ENCODE results near the gene KIAA0319L. TPM values are rescaled to one million over a fixed set of nuclear protein-coding genes. Genes with fewer than 3 reads are reported as not detected.

Gene KIAA0319L
- total RNA-seq, 1 donor from 2014 or later, result 60.5 TPM

- no peak for DNase-seq (ENCODE audit: low read depth)
- H3K4me3 ChIP-seq (ENCODE audit: low read depth, low read length), result no peak overlapping the region
- no peak for TF ChIP-seq CTCF (IDR thresholded peaks at IDR 0.05; ENCODE audit: insufficient read depth, low read length, poor library complexity, severe bottlenecking)
- no peaks in the 10 kb centered on the region for H3K27me3 ChIP-seq (ENCODE audit: control insufficient read depth, insufficient read depth, low read length)
- no peaks in the 10 kb centered on the region for H3K36me3 ChIP-seq (ENCODE audit: control insufficient read depth, insufficient read depth, low read length)
Measured at GRCh38 chr1:35442734-35443133, 114.5 kb downstream of the KIAA0319L start.

GRCh38 chr1:35441926-35442579 lies 115.2 kb downstream of the KIAA0319L start:
- Histone ChIP-seq H3K4me3 (ENCODE audit: low read depth, low read length) (no peak overlapping the region), H3K27me3 (ENCODE audit: control insufficient read depth, insufficient read depth, low read length) (no peaks in the 10 kb centered on the region), H3K36me3 (ENCODE audit: control insufficient read depth, insufficient read depth, low read length) (peaks cover 1% of the 10 kb centered on the region)
- TF ChIP-seq CTCF (IDR thresholded peaks at IDR 0.05; ENCODE audit: insufficient read depth, low read length, poor library complexity, severe bottlenecking), result no peak
- DNase-seq (ENCODE audit: low read depth), result no peak

- no peak for DNase-seq (ENCODE audit: low read depth)
- Histone ChIP-seq H3K4me3 (ENCODE audit: low read depth, low read length) (no peak overlapping the region), H3K27me3 (ENCODE audit: control insufficient read depth, insufficient read depth, low read length) (no peaks in the 10 kb centered on the region), H3K36me3 (ENCODE audit: control insufficient read depth, insufficient read depth, low read length) (peaks cover 1% of the 10 kb centered on the region)
- no peak for TF ChIP-seq CTCF (IDR thresholded peaks at IDR 0.05; ENCODE audit: insufficient read depth, low read length, poor library complexity, severe bottlenecking)
Measured at GRCh38 chr1:35439626-35440025, 117.6 kb downstream of the KIAA0319L start.

GRCh38 chr1:35437200-35437599 lies 120.0 kb downstream of the KIAA0319L start:
- TF ChIP-seq CTCF (IDR thresholded peaks at IDR 0.05; ENCODE audit: insufficient read depth, low read length, poor library complexity, severe bottlenecking), result no peak
- no peak overlapping the region for H3K4me3 ChIP-seq (ENCODE audit: low read depth, low read length)
- no peak for DNase-seq (ENCODE audit: low read depth)
- H3K27me3 ChIP-seq (ENCODE audit: control insufficient read depth, insufficient read depth, low read length), result no peaks in the 10 kb centered on the region
- peaks cover 1% of the 10 kb centered on the region for H3K36me3 ChIP-seq (ENCODE audit: control insufficient read depth, insufficient read depth, low read length)

- TF ChIP-seq CTCF (IDR thresholded peaks at IDR 0.05; ENCODE audit: insufficient read depth, low read length, poor library complexity, severe bottlenecking), result no peak
Measured at GRCh38 chr1:35436078-35436477, 121.1 kb downstream of the KIAA0319L start.

GRCh38 chr1:35434703-35435102 lies 122.5 kb downstream of the KIAA0319L start:
- no peak for DNase-seq (ENCODE audit: low read depth)
- no peak for TF ChIP-seq CTCF (IDR thresholded peaks at IDR 0.05; ENCODE audit: insufficient read depth, low read length, poor library complexity, severe bottlenecking)
- Histone ChIP-seq H3K4me3 (ENCODE audit: low read depth, low read length) (no peak overlapping the region), H3K36me3 (ENCODE audit: control insufficient read depth, insufficient read depth, low read length) (peaks cover 1% of the 10 kb centered on the region), H3K27me3 (ENCODE audit: control insufficient read depth, insufficient read depth, low read length) (no peaks in the 10 kb centered on the region)

More at GRCh38 chr1:35436078-35436477, 121.1 kb downstream of the KIAA0319L start:
- H3K27me3 ChIP-seq (ENCODE audit: control insufficient read depth, insufficient read depth, low read length), result no peaks in the 10 kb centered on the region
- H3K36me3 ChIP-seq (ENCODE audit: control insufficient read depth, insufficient read depth, low read length), result peaks cover 1% of the 10 kb centered on the region
- no peak for DNase-seq (ENCODE audit: low read depth)
- no peak overlapping the region for H3K4me3 ChIP-seq (ENCODE audit: low read depth, low read length)
